ENCODE results near the gene GRB2.

DNA sequence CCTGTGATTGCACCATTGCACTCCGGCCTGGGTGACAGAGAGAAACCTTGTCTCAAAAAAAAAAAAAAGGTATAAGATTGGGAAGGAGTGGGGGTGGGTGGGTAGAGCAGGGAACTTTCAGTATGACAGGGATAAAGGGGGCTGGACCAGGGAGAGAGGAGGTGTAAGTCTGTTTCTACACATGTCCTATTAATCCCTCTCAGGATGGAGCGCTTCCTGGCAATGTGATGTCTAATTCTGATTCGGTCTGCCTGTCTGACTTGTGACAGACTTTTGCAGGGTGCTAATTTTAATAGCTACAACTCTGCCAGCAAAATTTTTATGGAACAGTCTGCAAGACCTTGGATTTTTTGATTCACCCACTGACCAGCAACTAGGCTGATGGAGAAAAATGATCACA lies 62.5 kb downstream of the GRB2 start:
- TF ChIP-seq, protein P1, sequence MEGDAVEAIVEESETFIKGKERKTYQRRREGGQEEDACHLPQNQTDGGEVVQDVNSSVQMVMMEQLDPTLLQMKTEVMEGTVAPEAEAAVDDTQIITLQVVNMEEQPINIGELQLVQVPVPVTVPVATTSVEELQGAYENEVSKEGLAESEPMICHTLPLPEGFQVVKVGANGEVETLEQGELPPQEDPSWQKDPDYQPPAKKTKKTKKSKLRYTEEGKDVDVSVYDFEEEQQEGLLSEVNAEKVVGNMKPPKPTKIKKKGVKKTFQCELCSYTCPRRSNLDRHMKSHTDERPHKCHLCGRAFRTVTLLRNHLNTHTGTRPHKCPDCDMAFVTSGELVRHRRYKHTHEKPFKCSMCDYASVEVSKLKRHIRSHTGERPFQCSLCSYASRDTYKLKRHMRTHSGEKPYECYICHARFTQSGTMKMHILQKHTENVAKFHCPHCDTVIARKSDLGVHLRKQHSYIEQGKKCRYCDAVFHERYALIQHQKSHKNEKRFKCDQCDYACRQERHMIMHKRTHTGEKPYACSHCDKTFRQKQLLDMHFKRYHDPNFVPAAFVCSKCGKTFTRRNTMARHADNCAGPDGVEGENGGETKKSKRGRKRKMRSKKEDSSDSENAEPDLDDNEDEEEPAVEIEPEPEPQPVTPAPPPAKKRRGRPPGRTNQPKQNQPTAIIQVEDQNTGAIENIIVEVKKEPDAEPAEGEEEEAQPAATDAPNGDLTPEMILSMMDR (IDR thresholded peaks at IDR 0.05): no peak
- TF ChIP-seq EP300 (IDR thresholded peaks at IDR 0.05): no peak

All from upper lobe of left lung (tissue), 4 donors.